ENCODE data around the gene ABTB2.

ABTB2 gene

DNA sequence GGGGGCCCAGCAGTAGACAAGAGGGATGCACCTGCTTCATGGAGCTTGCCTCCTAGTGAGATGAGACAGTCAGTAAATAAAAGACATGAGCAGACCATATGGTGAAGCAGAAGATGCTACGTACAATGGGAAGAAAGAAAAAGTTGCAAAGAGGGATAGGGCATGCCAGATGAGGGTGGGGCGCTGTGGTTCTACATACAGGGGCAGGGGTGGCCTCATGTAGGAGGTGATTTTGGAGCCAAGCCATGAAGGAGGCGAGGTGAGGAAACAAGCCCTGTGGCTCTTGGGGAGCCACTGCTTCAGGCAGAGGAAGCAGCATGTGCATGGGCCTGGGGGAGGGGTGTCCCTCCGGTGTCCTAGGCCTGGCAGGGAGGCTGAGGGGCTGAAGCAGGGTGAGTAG, 237.2 kb downstream of the ABTB2 start:
- DNase-seq (ENCODE audit: low read depth), result no peak
- no peak overlapping the region for H3K4me3 ChIP-seq (ENCODE audit: control insufficient read depth, low read depth, low read length)
- TF ChIP-seq, protein P1, sequence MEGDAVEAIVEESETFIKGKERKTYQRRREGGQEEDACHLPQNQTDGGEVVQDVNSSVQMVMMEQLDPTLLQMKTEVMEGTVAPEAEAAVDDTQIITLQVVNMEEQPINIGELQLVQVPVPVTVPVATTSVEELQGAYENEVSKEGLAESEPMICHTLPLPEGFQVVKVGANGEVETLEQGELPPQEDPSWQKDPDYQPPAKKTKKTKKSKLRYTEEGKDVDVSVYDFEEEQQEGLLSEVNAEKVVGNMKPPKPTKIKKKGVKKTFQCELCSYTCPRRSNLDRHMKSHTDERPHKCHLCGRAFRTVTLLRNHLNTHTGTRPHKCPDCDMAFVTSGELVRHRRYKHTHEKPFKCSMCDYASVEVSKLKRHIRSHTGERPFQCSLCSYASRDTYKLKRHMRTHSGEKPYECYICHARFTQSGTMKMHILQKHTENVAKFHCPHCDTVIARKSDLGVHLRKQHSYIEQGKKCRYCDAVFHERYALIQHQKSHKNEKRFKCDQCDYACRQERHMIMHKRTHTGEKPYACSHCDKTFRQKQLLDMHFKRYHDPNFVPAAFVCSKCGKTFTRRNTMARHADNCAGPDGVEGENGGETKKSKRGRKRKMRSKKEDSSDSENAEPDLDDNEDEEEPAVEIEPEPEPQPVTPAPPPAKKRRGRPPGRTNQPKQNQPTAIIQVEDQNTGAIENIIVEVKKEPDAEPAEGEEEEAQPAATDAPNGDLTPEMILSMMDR (conservative IDR thresholded peaks at IDR 0.05; ENCODE audit: control insufficient read depth, insufficient read depth, low read depth, low read length), result no peak

DNA sequence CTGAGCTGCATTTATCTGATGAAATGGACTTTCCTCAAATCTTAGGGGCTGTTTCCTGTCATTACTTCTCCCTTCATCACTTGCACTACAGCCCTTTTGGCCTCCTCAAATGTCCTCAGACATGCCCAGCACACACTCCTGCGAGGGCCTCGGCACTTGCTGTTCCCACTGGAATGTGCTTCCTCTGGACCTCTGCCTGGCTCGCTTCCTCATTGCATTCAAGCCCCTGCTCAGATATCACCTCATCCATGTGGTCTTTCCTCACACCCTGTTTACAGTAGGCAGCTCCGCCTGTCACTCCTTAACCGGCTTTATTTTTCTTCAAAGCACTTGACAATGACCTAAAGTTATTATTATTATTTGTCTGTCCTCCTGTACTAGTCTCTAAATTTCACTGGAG, 243.3 kb downstream of the ABTB2 start:
- TF ChIP-seq, protein P1 (conservative IDR thresholded peaks at IDR 0.05; ENCODE audit: control insufficient read depth, insufficient read depth, low read depth, low read length), result no peak
- DNase-seq (ENCODE audit: low read depth), result no peak
- H3K4me3 ChIP-seq (ENCODE audit: control insufficient read depth, low read depth, low read length), result no peak overlapping the region

DNA sequence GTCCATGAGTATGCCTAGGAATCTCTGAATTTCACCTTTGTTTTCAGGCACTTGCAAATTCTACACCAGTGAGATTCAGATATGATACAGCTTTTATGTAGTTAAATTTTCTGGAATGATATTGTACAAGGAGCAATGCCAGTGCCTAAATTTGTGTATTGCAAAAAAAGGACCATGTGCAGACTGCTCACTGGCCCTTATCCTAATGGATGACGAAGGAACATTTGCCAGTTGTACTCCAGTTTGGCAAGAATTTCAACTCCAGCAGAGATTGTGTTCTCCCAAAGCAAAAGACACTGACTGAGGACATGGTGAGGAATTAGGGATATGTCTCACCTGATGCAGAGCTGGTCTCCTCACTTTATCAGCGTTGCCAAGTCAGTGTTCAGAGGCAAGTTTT, 243.8 kb downstream of the ABTB2 start:
- TF ChIP-seq, protein P1 (conservative IDR thresholded peaks at IDR 0.05; ENCODE audit: control insufficient read depth, insufficient read depth, low read depth, low read length), result no peak
- H3K4me3 ChIP-seq (ENCODE audit: control insufficient read depth, low read depth, low read length), result no peak overlapping the region
- no peak for DNase-seq (ENCODE audit: low read depth)

DNA sequence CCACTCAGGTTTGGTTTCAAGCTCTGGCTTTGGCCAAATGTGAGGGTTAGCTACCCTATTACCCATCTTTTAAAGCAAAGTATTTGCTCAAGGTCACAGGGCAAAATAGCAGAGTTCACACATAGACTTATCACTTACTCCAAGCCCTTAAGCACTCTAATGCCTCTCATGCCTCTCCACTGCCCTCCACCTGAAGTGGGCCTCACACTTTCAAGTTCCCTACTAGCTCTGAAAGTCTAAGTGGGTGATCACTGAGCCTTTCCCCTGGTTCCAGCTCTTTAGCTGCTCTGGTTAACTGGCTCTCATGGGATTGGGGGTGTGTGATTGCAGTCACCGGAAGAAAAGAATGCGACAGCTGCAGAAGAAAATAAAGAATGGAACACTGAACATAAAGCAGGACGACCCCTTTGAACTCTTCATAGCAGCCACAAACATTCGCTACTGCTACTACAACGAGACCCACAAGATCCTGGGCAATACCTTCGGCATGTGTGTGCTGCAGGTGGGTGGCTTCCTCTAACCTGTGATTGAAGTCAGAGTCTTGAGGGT, 246.0 kb downstream of the ABTB2 start:
- no peak for DNase-seq (ENCODE audit: low read depth)
- TF ChIP-seq, protein P1 (conservative IDR thresholded peaks at IDR 0.05; ENCODE audit: control insufficient read depth, insufficient read depth, low read depth, low read length), result no peak
- H3K4me3 ChIP-seq (ENCODE audit: control insufficient read depth, low read depth, low read length), result no peak overlapping the region

DNA sequence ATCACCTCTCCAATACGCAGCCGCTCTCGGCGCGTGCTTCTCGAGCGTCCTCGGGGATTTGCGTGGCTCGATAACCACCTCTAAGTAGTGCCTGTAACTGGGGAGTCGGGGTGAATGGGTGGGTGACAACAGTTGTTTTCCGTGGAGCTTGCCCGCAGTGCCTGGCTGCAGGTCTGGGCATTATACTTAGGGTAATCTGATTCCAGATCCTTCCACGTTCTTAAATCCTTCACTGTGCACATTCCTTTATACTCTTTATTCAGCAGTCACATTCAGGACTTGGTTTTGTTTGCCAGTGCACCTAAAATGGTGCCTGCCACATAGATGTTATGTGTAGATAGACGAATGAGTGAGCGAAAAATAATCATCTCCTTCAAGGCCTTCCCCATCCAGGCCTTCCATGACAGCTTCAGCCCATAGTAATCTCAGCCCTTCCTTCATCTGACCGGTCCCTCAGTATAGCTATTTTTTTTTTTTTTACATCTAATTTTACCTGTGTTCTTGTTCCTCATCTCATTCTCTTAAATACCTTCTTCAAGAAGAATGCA, 251.8 kb downstream of the ABTB2 start:
- peak overlapping the region; percentile 99 for H3K4me3 ChIP-seq (ENCODE audit: control insufficient read depth, low read depth, low read length)
- peak; percentile 23 for DNase-seq (ENCODE audit: low read depth)
- TF ChIP-seq, protein P1 (conservative IDR thresholded peaks at IDR 0.05; ENCODE audit: control insufficient read depth, insufficient read depth, low read depth, low read length), result no peak

DNA sequence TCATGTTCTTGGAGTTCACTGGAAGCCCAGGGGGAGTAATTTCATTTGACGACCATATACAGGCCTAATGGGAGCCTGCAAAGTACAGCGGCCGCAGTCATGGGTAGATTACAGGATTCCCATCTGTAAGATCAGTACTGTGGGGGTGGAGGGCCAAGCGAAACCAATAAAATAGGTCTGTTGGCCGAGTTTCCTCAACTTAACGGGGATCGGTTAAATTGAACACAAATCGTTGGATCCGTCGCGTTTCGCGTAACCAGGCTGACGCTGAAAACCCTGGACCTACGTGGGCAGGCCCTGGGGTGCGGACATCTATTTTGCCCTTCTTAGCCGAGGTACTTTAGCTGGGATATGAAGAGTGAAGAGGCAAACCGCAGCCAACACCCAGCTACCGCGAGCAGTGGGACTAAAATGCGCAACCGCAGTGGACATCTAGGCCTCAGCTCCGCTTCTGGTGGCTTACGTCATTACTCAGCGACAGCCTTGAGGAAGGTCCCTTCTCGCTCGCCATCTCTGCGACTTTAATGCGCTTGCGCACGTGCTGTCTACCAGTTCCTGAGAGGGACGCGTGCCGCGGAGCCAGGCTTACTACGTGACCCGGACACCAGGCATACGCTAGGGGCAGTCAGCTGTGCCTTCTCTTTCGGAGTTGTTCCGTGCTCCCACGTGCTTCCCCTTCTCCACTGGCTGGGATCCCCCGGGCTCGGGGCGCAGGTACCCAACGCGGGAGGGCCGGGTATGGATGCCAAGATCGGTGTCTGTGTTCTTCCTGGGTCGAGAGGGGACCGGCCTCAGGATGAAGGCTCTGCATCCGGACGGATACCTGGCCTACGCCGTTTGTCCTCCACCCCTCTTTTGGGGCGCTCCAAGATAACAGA, 252.5 kb downstream of the ABTB2 start, which contains the start of gene NAT10:
NAT10 (plus strand) TSS at position 551 of the 878 bp plus-strand sequence. CDS start 2,597 bp downstream, outside the sequence.
- peak; percentile 99 for DNase-seq (ENCODE audit: low read depth)
- TF ChIP-seq, protein P1 (conservative IDR thresholded peaks at IDR 0.05; ENCODE audit: control insufficient read depth, insufficient read depth, low read depth, low read length), result no peak
- peak within 1 kb of the TSS; percentile 99 for H3K4me3 ChIP-seq (ENCODE audit: control insufficient read depth, low read depth, low read length)
